GM12892 (cell line): ENCODE data around the gene NRXN3.

Source experiments
- POLR2A ChIP-seq: IDR thresholded peaks from 2 replicates; pipeline ENCODE4 v1.6.1; 2011; ENCODE audit warnings: low read depth, low read length, control low read depth
- POLR2AphosphoS5 ChIP-seq: IDR thresholded peaks from 2 replicates; pipeline ENCODE4 v1.6.1; 2011; ENCODE audit warnings: low read depth, low read length, control low read depth
- TAF1 ChIP-seq: IDR thresholded peaks from 2 replicates; pipeline ENCODE4 v1.6.1; 2011; ENCODE audit warnings: low read depth, mild to moderate bottlenecking, control low read depth, low read length, borderline replicate concordance

GRCh38 chr14:78673845-78674244 lies 503.7 kb downstream of the NRXN3 start:
- no peak for TF ChIP-seq POLR2A
- no peak for TF ChIP-seq TAF1
- TF ChIP-seq POLR2AphosphoS5 = no peak
